AG10803 (cell line): ENCODE data around the gene BTBD9.

Experiments
- DNase-seq: peaks from one replicate; pipeline ENCODE4 v3.0.0; 2010; ENCODE audit warnings: low read depth
- H3K4me3 ChIP-seq: 2 replicates; pipeline ENCODE4 v1.5.1; 2011; ENCODE audit warnings: mild to moderate bottlenecking, low read length, control low read depth
- TF ChIP-seq, protein P1 (sequence below): conservative IDR thresholded peaks from 2 replicates; pipeline ENCODE4 v1.5.1; 2011; ENCODE audit warnings: mild to moderate bottlenecking, low read length, control low read depth, inconsistent platforms

BTBD9 gene

DNA sequence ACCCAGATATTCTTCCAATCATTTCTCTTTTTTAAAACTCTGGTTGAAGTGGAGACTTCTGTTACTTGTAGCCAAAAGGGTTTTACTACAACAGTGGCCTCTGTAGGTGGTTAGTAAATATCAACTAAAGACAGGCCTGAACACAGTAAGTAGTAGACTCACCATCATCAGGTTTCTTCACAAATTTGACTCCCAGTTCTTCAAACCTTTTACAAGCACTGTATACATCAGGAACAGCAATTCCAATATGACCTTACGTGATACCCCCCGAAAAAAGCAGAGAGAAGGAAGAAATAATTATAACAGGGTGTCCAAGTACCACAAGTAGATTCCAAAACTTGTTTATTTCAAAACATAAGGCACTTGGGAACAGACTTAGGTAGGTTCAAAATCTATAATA, 42.1 kb upstream of the BTBD9 start:
- no peak for DNase-seq
- TF ChIP-seq, protein P1, sequence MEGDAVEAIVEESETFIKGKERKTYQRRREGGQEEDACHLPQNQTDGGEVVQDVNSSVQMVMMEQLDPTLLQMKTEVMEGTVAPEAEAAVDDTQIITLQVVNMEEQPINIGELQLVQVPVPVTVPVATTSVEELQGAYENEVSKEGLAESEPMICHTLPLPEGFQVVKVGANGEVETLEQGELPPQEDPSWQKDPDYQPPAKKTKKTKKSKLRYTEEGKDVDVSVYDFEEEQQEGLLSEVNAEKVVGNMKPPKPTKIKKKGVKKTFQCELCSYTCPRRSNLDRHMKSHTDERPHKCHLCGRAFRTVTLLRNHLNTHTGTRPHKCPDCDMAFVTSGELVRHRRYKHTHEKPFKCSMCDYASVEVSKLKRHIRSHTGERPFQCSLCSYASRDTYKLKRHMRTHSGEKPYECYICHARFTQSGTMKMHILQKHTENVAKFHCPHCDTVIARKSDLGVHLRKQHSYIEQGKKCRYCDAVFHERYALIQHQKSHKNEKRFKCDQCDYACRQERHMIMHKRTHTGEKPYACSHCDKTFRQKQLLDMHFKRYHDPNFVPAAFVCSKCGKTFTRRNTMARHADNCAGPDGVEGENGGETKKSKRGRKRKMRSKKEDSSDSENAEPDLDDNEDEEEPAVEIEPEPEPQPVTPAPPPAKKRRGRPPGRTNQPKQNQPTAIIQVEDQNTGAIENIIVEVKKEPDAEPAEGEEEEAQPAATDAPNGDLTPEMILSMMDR, result no peak
- H3K4me3 ChIP-seq, result no peak overlapping the region

DNA sequence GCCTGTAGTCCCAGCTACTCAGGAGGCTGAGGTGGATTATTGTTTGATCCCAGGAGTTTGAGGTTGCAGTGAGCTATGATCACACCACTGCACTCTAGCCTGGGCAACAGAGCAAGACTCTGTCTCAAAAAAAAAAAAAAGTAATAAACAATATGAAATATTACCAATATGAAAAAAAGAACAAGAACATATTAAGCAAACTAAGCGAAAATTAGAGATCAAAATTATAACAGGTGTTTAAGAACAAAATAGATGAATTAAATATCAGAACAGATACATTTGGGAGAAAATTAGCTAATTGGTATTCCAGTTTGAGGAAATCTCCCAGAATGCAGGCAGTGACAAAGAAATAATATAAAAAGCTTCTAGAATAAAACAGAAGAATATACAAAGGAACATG, 39.9 kb upstream of the BTBD9 start:
- H3K4me3 ChIP-seq, result no peak overlapping the region
- no peak for DNase-seq
- TF ChIP-seq, protein P1, result no peak

DNA sequence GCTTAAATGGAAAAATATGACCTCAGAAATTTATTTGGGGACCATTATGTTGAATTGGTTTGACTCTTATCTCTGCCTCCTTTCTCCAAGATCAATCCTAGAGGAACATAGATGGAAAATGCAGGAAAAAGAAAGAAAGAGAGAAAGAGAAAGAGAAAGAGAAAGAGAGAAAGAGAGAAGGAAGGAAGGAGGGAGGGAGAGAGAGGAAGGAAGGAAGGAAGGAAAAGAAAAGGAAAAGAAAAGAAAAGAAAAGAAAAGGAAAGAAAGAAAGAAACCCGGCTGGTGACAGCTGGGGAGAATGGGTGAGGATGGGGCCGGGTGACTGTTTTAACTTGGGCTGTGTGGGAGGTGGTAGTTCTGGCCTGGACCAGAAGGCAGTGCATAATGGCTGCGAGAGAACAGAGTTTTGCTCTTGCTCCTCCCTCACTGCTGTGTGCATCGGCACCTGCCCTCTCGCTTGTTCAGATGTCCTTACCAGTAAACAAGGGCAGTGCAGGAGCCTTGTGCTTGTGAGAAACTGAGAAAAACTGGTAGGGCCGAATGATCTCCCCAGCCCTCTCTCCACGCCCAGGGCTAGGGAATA, 38.5 kb upstream of the BTBD9 start:
- H3K4me3 ChIP-seq, result no peak overlapping the region
- DNase-seq, result no peak
- TF ChIP-seq, protein P1, result no peak

DNA sequence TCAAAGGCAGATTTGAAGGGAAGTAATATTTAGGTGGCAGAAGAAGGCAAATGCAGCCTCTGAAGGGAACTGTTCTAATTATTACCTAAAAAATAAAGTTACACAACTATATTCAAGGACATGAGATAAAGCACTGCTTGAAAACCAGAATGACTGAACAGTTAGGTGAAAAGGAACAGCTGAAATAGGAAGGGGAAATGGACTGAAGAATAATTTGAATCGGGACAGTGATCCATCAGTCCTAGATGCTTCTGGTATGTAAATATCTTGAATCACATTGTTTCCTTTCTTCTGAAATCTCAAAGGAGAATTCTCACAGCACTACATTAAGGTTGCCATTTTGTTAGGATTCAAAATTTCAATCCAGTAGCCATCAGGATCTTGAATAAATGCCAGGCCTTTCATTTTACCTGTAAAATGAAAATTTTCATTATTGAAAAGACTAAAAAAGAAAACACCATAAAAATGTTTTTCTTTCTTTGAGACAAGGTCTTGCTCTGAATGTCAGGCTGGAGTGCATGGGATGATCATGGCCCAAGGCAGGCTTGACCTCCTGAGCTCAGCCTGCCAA, 37.3 kb upstream of the BTBD9 start:
- no peak for DNase-seq
- TF ChIP-seq, protein P1, result no peak
- H3K4me3 ChIP-seq, result no peak overlapping the region

DNA sequence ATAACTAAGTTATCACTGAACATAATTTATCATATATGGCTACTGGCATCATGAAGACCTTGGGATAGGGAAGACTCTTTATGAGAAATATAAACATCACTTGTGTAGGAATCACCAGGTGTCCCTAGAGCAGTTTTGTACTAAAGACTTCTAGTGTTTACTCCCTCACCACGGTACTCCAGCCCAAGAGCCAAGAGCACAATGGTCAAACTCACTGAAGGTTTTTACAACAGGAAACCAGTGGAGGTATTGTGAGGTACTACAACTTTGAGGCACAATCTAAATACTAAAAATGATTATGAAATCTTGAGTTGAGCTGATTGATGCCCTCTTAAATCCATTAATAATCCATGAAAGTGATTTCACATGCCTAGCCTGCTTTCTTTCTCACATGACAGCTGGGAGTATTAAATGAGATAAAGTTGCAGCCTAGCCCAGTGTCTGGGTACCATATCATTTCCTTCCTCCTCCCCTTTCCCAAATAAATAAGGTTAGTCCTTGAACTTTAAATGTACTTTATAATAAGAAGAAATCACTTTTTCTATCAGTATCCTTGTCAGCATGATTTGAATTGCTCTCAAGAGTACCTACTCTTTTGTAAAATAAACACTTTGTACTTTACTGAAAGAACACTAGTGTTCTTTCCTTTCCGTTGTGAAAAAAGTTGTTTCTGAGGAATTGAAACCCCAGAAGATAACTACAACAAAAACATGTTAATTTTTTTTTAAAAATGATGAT, 36.7 kb upstream of the BTBD9 start:
- H3K4me3 ChIP-seq, result no peak overlapping the region
- TF ChIP-seq, protein P1, result no peak
- no peak for DNase-seq

DNA sequence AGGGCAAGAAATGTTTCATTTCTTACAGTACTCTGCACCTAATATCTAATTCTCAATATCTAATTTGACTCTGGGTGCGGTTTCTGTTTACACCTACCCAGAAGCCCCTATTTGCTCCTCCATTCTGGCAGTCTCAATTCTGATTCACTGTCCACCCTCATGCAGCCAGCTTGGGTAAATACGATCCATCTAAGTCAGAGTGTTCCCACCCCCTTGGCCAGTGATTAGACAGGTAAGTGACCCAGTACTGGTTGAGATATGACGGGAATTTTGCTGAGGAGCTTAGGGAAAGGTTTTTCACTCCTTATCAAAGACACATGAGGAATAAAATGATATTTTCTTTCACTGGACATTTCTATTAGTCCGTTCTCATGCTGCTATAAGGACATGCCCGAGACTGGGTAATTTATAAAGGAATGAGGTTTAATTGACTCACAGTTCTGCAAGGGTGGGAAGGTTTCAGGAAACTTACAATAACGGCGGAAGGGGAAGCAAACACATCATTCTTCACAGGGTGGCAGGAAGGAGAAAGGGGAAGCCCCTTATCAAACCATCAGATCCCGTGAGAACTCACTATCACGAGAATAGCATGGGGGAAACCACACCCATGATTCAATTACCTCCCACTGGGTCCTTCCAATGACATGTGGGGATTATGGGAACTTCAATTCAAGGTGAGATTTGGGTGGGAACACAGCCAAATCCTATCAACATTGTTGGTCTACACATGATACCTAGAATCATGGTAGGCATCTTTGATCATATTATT, 33.9 kb upstream of the BTBD9 start:
- no peak overlapping the region for H3K4me3 ChIP-seq
- no peak for DNase-seq
- TF ChIP-seq, protein P1, result no peak
